Dendritic cell treated with granulocyte-macrophage colony-stimulating factor and Interleukin-4, amounts not matched to agents 40 ng/mL and 50 ng/mL, for 4 days (primary cell): ENCODE results near the gene GFER.
"Not testable (repeated sequence)": the region's sequence is repeated elsewhere in the genome, so short reads cannot be mapped to it uniquely, and the experiment has no call there.

Experiments used
- H3K27ac Mint-ChIP-seq: one replicate; pipeline ENCODE4 v1.8.0; 2022; ENCODE audit warnings: mild to moderate bottlenecking, mixed read lengths
- H3K27me3 Mint-ChIP-seq: one replicate; pipeline ENCODE4 v1.8.0; 2022; ENCODE audit warnings: mild to moderate bottlenecking, mixed read lengths
- H3K36me3 Mint-ChIP-seq: one replicate; pipeline ENCODE4 v1.8.0; 2022; ENCODE audit warnings: low read depth, mixed read lengths
- H3K4me1 Mint-ChIP-seq: one replicate; pipeline ENCODE4 v1.8.0; 2022; ENCODE audit warnings: low read depth, mixed read lengths
- H3K4me3 Mint-ChIP-seq: one replicate; pipeline ENCODE4 v1.8.0; 2022; ENCODE audit warnings: mild to moderate bottlenecking, moderate library complexity, mixed read lengths
- H3K9me3 Mint-ChIP-seq: one replicate; pipeline ENCODE4 v1.8.0; 2022; ENCODE audit warnings: mixed read lengths
- intact Hi-C: fragments of 100-400 bp; cut with micrococcal nuclease; formaldehyde crosslinking; loops from one replicate; pipeline ENCODE4 v1.15.0; 2022

Gene GFER

GRCh38 chr16:1962161-1963153 is 21.5 kb upstream of the GFER start:
- H3K27ac Mint-ChIP-seq: peak overlapping the region; percentile 97
- H3K36me3 Mint-ChIP-seq: peaks cover 64% of the 10 kb centered on the region
- peak overlapping the region; percentile 88 for H3K4me3 Mint-ChIP-seq
- peaks cover 17% of the 10 kb centered on the region for H3K27me3 Mint-ChIP-seq
- H3K4me1 Mint-ChIP-seq: peaks cover 62% of the 10 kb centered on the region
- intact Hi-C loops, H3K9me3 Mint-ChIP-seq: not testable (repeated sequence)

- intact Hi-C loops: no loop called here
- peaks cover 64% of the 10 kb centered on the region for H3K36me3 Mint-ChIP-seq
- H3K27ac Mint-ChIP-seq: peak overlapping the region; percentile 97
- peaks cover 3% of the 10 kb centered on the region for H3K27me3 Mint-ChIP-seq
- no peaks in the 10 kb centered on the region for H3K9me3 Mint-ChIP-seq
- H3K4me3 Mint-ChIP-seq: peak overlapping the region; percentile 88
- H3K4me1 Mint-ChIP-seq: peaks cover 57% of the 10 kb centered on the region
Measured at GRCh38 chr16:1963806-1964505, 20.0 kb upstream of the GFER start.

- peak within 1 kb of the TSS; percentile 97 for H3K27ac Mint-ChIP-seq
- peaks cover 59% of the 10 kb centered on the region for H3K36me3 Mint-ChIP-seq
- H3K4me1 Mint-ChIP-seq: peaks cover 52% of the 10 kb centered on the region
- no peaks in the 10 kb centered on the region for H3K27me3 Mint-ChIP-seq
- no peaks in the 10 kb centered on the region for H3K9me3 Mint-ChIP-seq
- peak within 1 kb of the TSS; percentile 88 for H3K4me3 Mint-ChIP-seq
- intact Hi-C loops: no loop called here
Measured at GRCh38 chr16:1964506-1965395, 19.2 kb upstream of the GFER start, which contains the start of gene RPS2. RPS2 (minus strand) TSS chr16:1964826; CDS start chr16:1964625, 201 bp downstream.

GRCh38 chr16:1965396-1966001 is 18.5 kb upstream of the GFER start:
- Mint-ChIP-seq H3K9me3 (no peaks in the 10 kb centered on the region), H3K4me3 (peak overlapping the region; percentile 88), H3K36me3 (peaks cover 52% of the 10 kb centered on the region), H3K27ac (peak overlapping the region; percentile 97), H3K4me1 (peaks cover 49% of the 10 kb centered on the region), H3K27me3 (no peaks in the 10 kb centered on the region)
- intact Hi-C loops: no loop called here

GRCh38 chr16:1966460-1966859 is 17.5 kb upstream of the GFER start, which contains the start of gene RNF151:
RNF151 (plus strand) TSS chr16:1966856; CDS start chr16:1966882, 26 bp downstream.
- Mint-ChIP-seq H3K27me3 (no peaks in the 10 kb centered on the region), H3K4me3 (peak within 1 kb of the TSS; percentile 88), H3K9me3 (no peaks in the 10 kb centered on the region), H3K27ac (peak within 1 kb of the TSS; percentile 97), H3K36me3 (peaks cover 45% of the 10 kb centered on the region), H3K4me1 (peaks cover 50% of the 10 kb centered on the region)
- intact Hi-C loops: no loop called here

GRCh38 chr16:1968146-1968953 is 15.6 kb upstream of the GFER start:
- intact Hi-C loops: no loop called here
- Mint-ChIP-seq H3K9me3 (no peaks in the 10 kb centered on the region), H3K4me3 (no peak overlapping the region), H3K36me3 (peaks cover 34% of the 10 kb centered on the region), H3K27ac (no peak overlapping the region), H3K27me3 (no peaks in the 10 kb centered on the region), H3K4me1 (peaks cover 46% of the 10 kb centered on the region)

- Mint-ChIP-seq H3K27ac (peak within 1 kb of the TSS; percentile 98), H3K9me3 (no peaks in the 10 kb centered on the region), H3K36me3 (peaks cover 45% of the 10 kb centered on the region)
Measured at GRCh38 chr16:1971796-1972489, 12.1 kb upstream of the GFER start, which contains the start of gene TBL3. TBL3 (plus strand) TSS chr16:1972053; CDS start chr16:1972165, 112 bp downstream.

GRCh38 chr16:1972490-1972877 is 11.5 kb upstream of the GFER start:
- Mint-ChIP-seq H3K4me3 (peak overlapping the region; percentile 96), H3K9me3 (no peaks in the 10 kb centered on the region), H3K36me3 (peaks cover 50% of the 10 kb centered on the region), H3K27ac (peak overlapping the region; percentile 98), H3K27me3 (peaks cover 2% of the 10 kb centered on the region), H3K4me1 (peaks cover 37% of the 10 kb centered on the region)
- intact Hi-C loops: no loop called here

More at GRCh38 chr16:1971796-1972489, 12.1 kb upstream of the GFER start, which contains the start of gene TBL3:
- Mint-ChIP-seq H3K4me3 (peak within 1 kb of the TSS; percentile 96), H3K27me3 (no peaks in the 10 kb centered on the region), H3K4me1 (peaks cover 37% of the 10 kb centered on the region)
- intact Hi-C loops: no loop called here

- H3K4me3 Mint-ChIP-seq: no peak overlapping the region
Measured at GRCh38 chr16:1973461-1974156, 10.4 kb upstream of the GFER start.

GRCh38 chr16:1974157-1975070 is 9.6 kb upstream of the GFER start:
- Mint-ChIP-seq H3K4me3 (no peak overlapping the region), H3K27ac (no peak overlapping the region), H3K36me3 (peaks cover 69% of the 10 kb centered on the region), H3K27me3 (peaks cover 20% of the 10 kb centered on the region), H3K4me1 (peaks cover 42% of the 10 kb centered on the region), H3K9me3 (no peaks in the 10 kb centered on the region)
- intact Hi-C loops: no loop called here

More at GRCh38 chr16:1973461-1974156, 10.4 kb upstream of the GFER start:
- H3K4me1 Mint-ChIP-seq: peaks cover 39% of the 10 kb centered on the region
- peaks cover 61% of the 10 kb centered on the region for H3K36me3 Mint-ChIP-seq
- intact Hi-C loops: no loop called here
- peak overlapping the region; percentile 98 for H3K27ac Mint-ChIP-seq
- no peaks in the 10 kb centered on the region for H3K9me3 Mint-ChIP-seq
- H3K27me3 Mint-ChIP-seq: peaks cover 14% of the 10 kb centered on the region
